IMR-90 (cell line): ENCODE data around the gene PAX2. TPM values are rescaled to one million over a fixed set of nuclear protein-coding genes. Genes with fewer than 3 reads are reported as not detected.

Experiments
- ATAC-seq: fragments of 200-7000 bp; cut with Tn5 transposase; 2 replicates; pipeline ENCODE4 v1.9.1; 2020; ENCODE audit warnings: low read depth, mild to moderate bottlenecking, moderate library complexity
- BruUV-seq: library from RNA; stranded (reverse); fragments of 400-500 nt; replicated peaks from 2 replicates; lab custom pipeline; 2021; lab: Mats Ljungman, UMichigan
- CTCF ChIA-PET: fragments of 300-600 bp; formaldehyde crosslinking; extraction: SDS; loops from one replicate; lab custom pipeline; 2021; ENCODE audit warnings: antibody characterized with exemption; lab: Yijun Ruan, JAX
- POLR2A ChIA-PET: fragments of 300-600 bp; sonication (Branson Sonifier 250); formaldehyde crosslinking; loops from one replicate; lab custom pipeline; 2022; ENCODE audit warnings: antibody characterized with exemption; ENCODE audit not compliant: unreplicated experiment; lab: Charles Lee
- DNase-seq: peaks from one replicate; pipeline ENCODE4 v3.0.0; 2013
- H2AFZ ChIP-seq: replicated peaks from 2 replicates; pipeline ENCODE3; 2013; ENCODE audit warnings: low read length, mild to moderate bottlenecking; ENCODE audit not compliant: poor library complexity
- H2AK5ac ChIP-seq: 2 replicates; pipeline ENCODE4 v1.6.1; 2013; ENCODE audit warnings: low read depth, low read length, inconsistent platforms
- H2AK9ac ChIP-seq: replicated peaks from 2 replicates; pipeline ENCODE3; 2013; ENCODE audit warnings: mild to moderate bottlenecking, low read depth, low read length, moderate library complexity; ENCODE audit not compliant: poor library complexity
- H2BK120ac ChIP-seq: 2 replicates; pipeline ENCODE4 v1.6.1; 2013; ENCODE audit warnings: low read depth, low read length, inconsistent platforms
- H2BK15ac ChIP-seq: 3 replicates; pipeline ENCODE4 v1.6.1; 2013; ENCODE audit warnings: low read depth, low read length, inconsistent platforms
- H2BK20ac ChIP-seq: 2 replicates; pipeline ENCODE4 v1.6.1; 2013; ENCODE audit warnings: low read depth, mild to moderate bottlenecking, inconsistent platforms, low read length, moderate library complexity
- H2BK5ac ChIP-seq: 2 replicates; pipeline ENCODE4 v1.6.1; 2013; ENCODE audit warnings: mild to moderate bottlenecking, low read depth, low read length, inconsistent platforms; ENCODE audit not compliant: poor library complexity, severe bottlenecking
- H3K14ac ChIP-seq: replicated peaks from 2 replicates; pipeline ENCODE4 v1.6.1; 2013; ENCODE audit warnings: low read depth, low read length, inconsistent platforms
- H3K18ac ChIP-seq: 2 replicates; pipeline ENCODE4 v1.6.1; 2013; ENCODE audit warnings: low read depth, low read length, control low read depth
- H3K23ac ChIP-seq: 2 replicates; pipeline ENCODE4 v1.6.1; 2013; ENCODE audit warnings: low read depth, low read length, inconsistent platforms
- H3K27ac ChIP-seq: 2 replicates; pipeline ENCODE4 v1.5.1; 2013; ENCODE audit warnings: mild to moderate bottlenecking, control low read depth, low read length; ENCODE audit not compliant: insufficient read depth
- H3K27me3 ChIP-seq: 2 replicates; pipeline ENCODE4 v1.6.1; 2013; ENCODE audit warnings: low read length; ENCODE audit not compliant: control insufficient read depth, insufficient read depth
- H3K36me3 ChIP-seq: 2 replicates; pipeline ENCODE4 v1.6.1; 2013; ENCODE audit warnings: low read length, mixed read lengths; ENCODE audit not compliant: control insufficient read depth, insufficient read depth
- H3K4ac ChIP-seq: 2 replicates; pipeline ENCODE4 v1.6.1; 2013; ENCODE audit warnings: low read depth, low read length, inconsistent platforms
- H3K4me1 ChIP-seq: 2 replicates; pipeline ENCODE4 v1.6.1; 2013; ENCODE audit warnings: low read length, mixed read lengths; ENCODE audit not compliant: control insufficient read depth, insufficient read depth
- H3K4me2 ChIP-seq: 2 replicates; pipeline ENCODE4 v1.6.1; 2013; ENCODE audit warnings: low read depth, mild to moderate bottlenecking, control low read depth, low read length, moderate library complexity
- H3K4me3 ChIP-seq: 2 replicates; pipeline ENCODE4 v1.5.1; 2013; ENCODE audit warnings: low read depth, mild to moderate bottlenecking, control low read depth, low read length, moderate library complexity; ENCODE audit not compliant: insufficient read depth
- H3K56ac ChIP-seq: 2 replicates; pipeline ENCODE4 v1.6.1; 2013; ENCODE audit warnings: low read length, inconsistent platforms; ENCODE audit not compliant: insufficient read depth; ENCODE audit errors: extremely low read depth
- H3K79me1 ChIP-seq, 2 experiments: 2 replicates each; pipeline ENCODE4 v1.6.1; 2013; ENCODE audit warnings: low read length in 2 of 2, inconsistent platforms in 1 of 2, low read depth in 1 of 2
- H3K9ac ChIP-seq: 2 replicates; pipeline ENCODE4 v1.6.1; 2013; ENCODE audit warnings: low read depth, low read length, control low read depth
- H3K9me1 ChIP-seq: 2 replicates; pipeline ENCODE4 v1.6.1; 2013; ENCODE audit warnings: low read length, inconsistent platforms; ENCODE audit not compliant: insufficient read depth
- H3K9me3 ChIP-seq: 2 replicates; pipeline ENCODE4 v1.6.1; 2013; ENCODE audit warnings: low read length; ENCODE audit not compliant: control insufficient read depth, insufficient read depth
- H4K20me1 ChIP-seq: 2 replicates; pipeline ENCODE4 v1.6.1; 2013; ENCODE audit warnings: low read length, inconsistent platforms; ENCODE audit not compliant: insufficient read depth
- H4K5ac ChIP-seq: 2 replicates; pipeline ENCODE4 v1.6.1; 2013; ENCODE audit warnings: mild to moderate bottlenecking, low read depth, low read length, control low read depth
- H4K8ac ChIP-seq, 2 experiments: 2 replicates each; pipeline ENCODE4 v1.6.1; 2013; ENCODE audit warnings: low read depth in 2 of 2, low read length in 2 of 2, control low read depth in 1 of 2, inconsistent platforms in 1 of 2
- H4K91ac ChIP-seq: 2 replicates; pipeline ENCODE4 v1.6.1; 2013; ENCODE audit warnings: low read depth, low read length, inconsistent platforms; ENCODE audit not compliant: insufficient read depth
- FOS ChIP-seq: fragments of 150-350 bp; IDR thresholded peaks from 2 replicates; pipeline ENCODE4 v1.6.1; 2016; ENCODE audit warnings: low read depth, low read length
- MXI1 ChIP-seq: IDR thresholded peaks from 2 replicates; pipeline ENCODE4 v1.6.1; 2012; ENCODE audit warnings: low read depth, mild to moderate bottlenecking, low read length, moderate library complexity, borderline replicate concordance
- WGBS, 2 experiments: methylation state at CpG; one replicate each; pipeline versions ENCODE4 v1.1.5 to v1.1.7; 2013; ENCODE audit warnings: missing lambda C conversion rate in 2 of 2; ENCODE audit not compliant: insufficient read length in 1 of 2; ENCODE audit errors: extremely low coverage in 2 of 2; 5-methylcytosine and 5-hydroxymethylcytosine counted together
- dilution Hi-C: fragments of 300-500 bp; cut with HindIII; formaldehyde crosslinking; loops from one replicate; pipeline ENCODE4 v1.14.3; 2018; ENCODE audit warnings: low sequenced_read_pairs; ENCODE audit not compliant: unreplicated experiment
- in situ Hi-C: fragments of 300-500 bp; cut with MboI; formaldehyde crosslinking; loops from 3 replicates; pipeline ENCODE4 v1.14.3; 2019; ENCODE audit warnings: low sequenced_read_pairs, inconsistent platforms, mixed read lengths
- intact Hi-C: fragments of 100-400 bp; cut with micrococcal nuclease; formaldehyde crosslinking; loops from 2 replicates; pipeline ENCODE4 v1.10.0; 2022
- polyA plus RNA-seq, 3 experiments: library from polyadenylated mRNA; depleted of rRNA; stranded (reverse); fragments of >200 nt; gene quantifications; 2 replicates each; pipeline ENCODE4 v1.2.3, GENCODE V29; 2012; ENCODE audit warnings: low replicate concordance in 1 of 3
- total RNA-seq: library from RNA; depleted of rRNA; stranded (reverse); fragments of >200 nt; gene quantifications from 2 replicates; pipeline ENCODE4 v1.2.3, GENCODE V29; 2012

The PAX2 gene
- total and polyA plus RNA-seq, 2 of the 4 experiments (the other 2 are of a cell fraction), result not detected

DNA sequence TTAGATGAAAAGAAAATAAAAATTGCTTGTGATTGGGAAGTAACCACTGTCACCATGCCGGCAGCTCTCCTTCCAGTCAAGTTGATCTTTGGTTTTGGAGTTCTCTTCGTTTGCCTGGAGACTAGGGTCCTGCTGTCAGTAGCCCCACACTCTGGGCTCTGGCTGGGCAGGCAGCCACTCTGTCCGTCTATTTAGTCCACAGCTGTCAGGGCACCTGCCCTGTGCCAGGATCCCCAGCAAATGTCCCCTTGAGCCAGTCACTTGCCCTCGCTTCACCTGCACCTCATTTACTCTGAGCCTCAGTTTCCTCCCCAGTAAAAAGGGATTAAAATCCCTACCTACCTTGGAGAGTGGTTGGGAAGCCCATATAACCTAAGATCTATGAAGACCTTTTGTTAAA lies 55.5 kb downstream of the PAX2 start:
- POLR2A ChIA-PET, result no interaction called here
- ATAC-seq, result no peak
- Histone ChIP-seq H3K36me3 (no peaks in the 10 kb centered on the region), H4K20me1 (no peaks in the 10 kb centered on the region), H2BK15ac (no peak overlapping the region), H3K27me3 (peaks cover 57% of the 10 kb centered on the region), H3K27ac (no peak overlapping the region), H3K79me1 (no peaks in the 10 kb centered on the region), H3K4me1 (no peaks in the 10 kb centered on the region), H3K4me2 (no peak overlapping the region), H3K9ac (no peak overlapping the region), H3K56ac (no peak overlapping the region), H4K8ac (no peak overlapping the region), H4K91ac (no peak overlapping the region), H3K18ac (no peak overlapping the region), H2BK20ac (no peak overlapping the region), H2AK9ac (no peak overlapping the region), H4K5ac (no peak overlapping the region), H3K9me1 (no peaks in the 10 kb centered on the region), H3K4me3 (no peak overlapping the region), H2AK5ac (no peak overlapping the region), H3K4ac (no peak overlapping the region), H3K14ac (no peak overlapping the region), H2BK120ac (no peak overlapping the region), H3K23ac (no peak overlapping the region), H3K9me3 (no peaks in the 10 kb centered on the region), H2BK5ac (no peak overlapping the region), H2AFZ (no peak overlapping the region)
- in situ Hi-C loops, result no loop called here
- WGBS, 2 experiments, result no CpG with 5 or more reads among the region's 4 CpGs
- BruUV-seq, result no TSS peak
- CTCF ChIA-PET, result no interaction called here
- dilution Hi-C loops, result no loop called here
- DNase-seq, result no peak
- no peak for TF ChIP-seq FOS
- TF ChIP-seq MXI1, result no peak
- intact Hi-C loops, result no loop called here
